Stimulated activated CD4-positive, alpha-beta T cell treated with anti-CD3 and anti-CD28 coated beads, Interleukin-1b, Interleukin-23, amount 100 ng/mL, for 1 hour (primary cell): ENCODE results near the gene NLE1.
"Not testable (repeated sequence)": the region's sequence is repeated elsewhere in the genome, so short reads cannot be mapped to it uniquely, and the experiment has no call there.

ENCODE experiments used
- DNase-seq, 2 donors: peaks; one replicate each; pipeline ENCODE4 v3.0.0-alpha.2; 2020; ENCODE audit warnings: low read depth in 2 of 2

The NLE1 gene

GRCh38 chr17:35129154-35129972 is 12.7 kb downstream of the NLE1 start:
- no peak for DNase-seq

DNA sequence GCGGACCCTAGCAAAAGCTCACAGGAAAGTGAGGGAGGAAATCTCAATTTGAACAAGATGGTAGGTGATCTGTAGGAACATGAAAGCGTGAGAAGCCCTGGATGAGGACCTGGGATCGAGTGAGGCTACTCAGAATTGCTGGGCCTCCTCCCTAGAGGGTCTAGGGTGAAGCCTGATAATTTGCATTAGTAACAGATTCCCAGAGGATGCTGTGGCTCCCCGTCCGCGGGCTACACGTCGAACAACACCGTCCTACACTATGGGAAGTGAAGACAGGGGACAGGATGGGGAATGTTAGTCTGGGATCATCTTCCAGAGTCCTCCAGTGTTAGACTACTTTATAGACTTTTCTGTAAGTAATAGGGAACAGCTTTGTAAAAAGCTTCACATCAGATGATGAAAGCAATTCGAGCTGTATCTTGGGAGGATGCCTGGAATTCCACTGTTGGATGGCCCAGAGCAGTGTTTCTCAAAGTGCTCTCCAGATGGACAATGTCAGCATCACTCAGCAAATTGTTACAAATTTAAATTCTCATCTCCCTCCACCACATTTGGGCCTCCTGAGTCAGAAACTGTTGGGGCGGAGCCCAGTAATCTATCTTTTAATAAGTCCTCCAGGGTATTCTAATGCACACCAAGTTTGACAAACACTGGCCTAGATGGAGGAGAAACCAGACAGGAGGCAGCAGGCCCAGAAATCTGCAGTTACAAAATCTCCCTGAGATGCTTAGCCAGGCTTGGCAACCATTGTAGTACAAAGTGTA is 14.2 kb downstream of the NLE1 start:
- DNase-seq = no peak

DNA sequence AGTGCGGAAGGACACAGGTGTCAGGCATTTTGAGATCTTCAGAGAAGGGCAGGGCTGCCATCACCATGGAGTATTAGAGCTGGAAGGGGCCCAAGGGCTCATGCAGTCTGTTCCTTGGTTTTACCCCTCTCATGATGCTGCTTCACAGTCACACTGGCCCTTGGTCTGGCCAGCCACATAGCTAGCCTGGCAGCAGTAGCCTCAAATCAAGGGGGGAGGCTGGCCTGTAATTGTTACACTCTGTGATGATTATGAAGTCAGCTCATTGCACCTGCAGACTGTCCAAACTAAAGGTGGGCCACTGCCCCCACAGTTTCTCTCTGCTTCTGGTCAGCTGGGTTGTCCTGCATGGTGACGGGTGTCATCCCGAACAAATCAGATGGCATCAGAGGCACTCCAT is 20.8 kb downstream of the NLE1 start, which contains the start of gene FNDC8:
Gene FNDC8, plus strand, starts transcription at position 301 of the 400 bp plus-strand sequence. Its CDS starts 79 bp downstream, at position 380.
- no peak for DNase-seq

DNA sequence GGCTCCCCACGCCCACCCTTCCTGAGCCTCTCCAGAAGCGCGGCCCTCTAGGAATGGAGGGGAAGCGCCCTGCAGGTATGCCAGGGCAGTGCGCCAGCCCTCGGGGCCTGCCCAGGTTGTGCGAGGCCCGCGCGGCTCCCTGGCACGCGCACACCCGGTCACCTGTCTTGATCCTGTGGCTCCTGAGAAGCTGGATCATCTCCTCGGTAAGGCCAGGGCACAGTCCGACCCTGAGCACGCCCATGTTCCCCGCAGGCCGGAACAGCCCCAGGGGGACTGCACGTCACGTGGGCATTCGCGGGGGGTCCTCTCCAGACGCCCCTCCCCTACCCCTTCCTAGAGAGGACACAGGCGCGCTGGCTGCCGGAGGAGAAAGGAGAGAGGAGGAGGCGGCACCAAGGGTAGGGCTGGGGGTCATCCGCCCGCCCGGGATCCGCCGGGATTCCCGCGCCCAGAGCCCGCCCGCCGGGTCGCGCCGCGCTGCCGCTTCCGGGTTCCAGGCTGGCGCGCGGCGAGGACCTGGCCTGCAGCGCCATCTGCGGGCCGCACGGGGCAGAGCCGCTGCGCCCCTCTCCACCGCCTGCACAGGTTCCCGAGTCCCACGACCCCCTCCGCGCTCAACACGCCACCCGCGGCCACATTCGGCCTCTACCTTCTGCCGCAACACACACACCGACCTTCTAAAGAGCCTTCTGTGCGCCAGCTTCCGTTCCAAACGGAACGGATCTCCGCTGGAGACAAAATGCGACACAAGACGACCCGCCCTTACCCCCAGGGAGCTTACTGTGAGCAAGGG is 22.5 kb downstream of the NLE1 start, which contains the start of gene RAD51D:
Gene RAD51D, minus strand, starts transcription at position 491 of the 796 bp plus-strand sequence. Its CDS starts 247 bp downstream, at position 244.
- peak; percentile 41 to 61 for DNase-seq

DNA sequence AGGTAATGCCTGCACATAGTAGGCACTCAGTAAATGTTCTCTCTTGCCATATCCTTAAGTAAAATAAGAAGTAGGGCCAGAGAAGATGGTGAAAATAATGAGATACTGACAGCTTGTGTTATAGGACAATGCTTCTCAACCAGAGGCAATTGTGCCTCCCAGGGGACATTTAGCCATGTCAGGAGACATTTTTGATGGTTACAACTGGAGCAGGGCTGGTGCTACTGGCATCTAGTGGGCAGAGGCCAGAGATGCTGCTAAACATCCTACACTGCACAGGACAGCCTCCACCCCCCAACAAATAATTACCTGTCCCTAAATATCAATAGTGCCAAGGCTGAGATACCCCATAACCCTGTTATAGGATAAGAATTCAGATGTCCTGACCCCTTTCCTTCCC is 24.1 kb downstream of the NLE1 start:
- no peak for DNase-seq

GRCh38 chr17:35116845-35117244 is 25.3 kb downstream of the NLE1 start:
- DNase-seq = no peak

GRCh38 chr17:35110791-35111190 is 31.3 kb downstream of the NLE1 start:
- not testable (repeated sequence) for DNase-seq

- no peak for DNase-seq
Observed at GRCh38 chr17:35104844-35105450, 37.2 kb downstream of the NLE1 start.

DNA sequence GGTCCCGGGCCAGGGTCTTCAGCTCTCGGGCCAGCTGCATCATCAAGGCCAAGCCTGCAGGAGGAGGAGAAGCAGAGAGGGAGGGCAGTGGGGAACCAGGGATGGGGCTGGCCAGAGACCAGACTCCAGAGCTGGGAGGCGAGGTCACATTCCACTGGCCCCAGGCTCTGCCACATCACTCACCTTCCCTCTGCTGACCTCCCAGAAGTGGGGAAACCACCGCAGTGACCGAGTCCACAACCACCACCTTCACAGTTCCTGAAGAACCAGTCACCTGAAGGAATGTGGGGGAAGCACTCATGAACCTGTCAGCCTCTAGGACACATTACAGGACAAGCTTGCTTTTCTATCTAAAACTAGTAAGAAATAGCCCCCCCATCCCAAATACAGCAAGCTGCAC is 38.8 kb downstream of the NLE1 start:
- no peak for DNase-seq

- no peak for DNase-seq
Observed at GRCh38 chr17:35101725-35102124, 40.4 kb downstream of the NLE1 start.

GRCh38 chr17:35101036-35101435 is 41.1 kb downstream of the NLE1 start:
- DNase-seq = no peak

DNA sequence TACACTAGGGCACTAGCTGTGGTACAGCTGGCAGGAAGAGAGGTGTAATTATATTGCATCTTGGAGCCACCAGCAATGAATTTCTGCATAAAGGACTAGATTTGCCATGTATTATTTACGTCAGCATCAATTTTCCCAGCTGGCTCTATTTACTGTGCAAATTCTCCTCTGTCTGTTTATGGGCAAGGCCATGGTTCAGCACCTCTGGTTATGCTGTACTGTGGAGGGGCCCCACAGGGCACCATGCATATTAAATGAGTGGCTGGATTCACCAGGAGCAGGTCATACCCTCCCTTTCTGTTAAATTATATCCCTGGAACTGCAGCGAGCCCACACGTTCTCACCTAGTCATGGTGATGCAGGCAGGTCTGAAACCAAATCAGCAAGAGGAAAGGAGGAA is 42.2 kb downstream of the NLE1 start:
- DNase-seq = no peak

GRCh38 chr17:35097776-35098175 is 44.3 kb downstream of the NLE1 start:
- no peak for DNase-seq

DNA sequence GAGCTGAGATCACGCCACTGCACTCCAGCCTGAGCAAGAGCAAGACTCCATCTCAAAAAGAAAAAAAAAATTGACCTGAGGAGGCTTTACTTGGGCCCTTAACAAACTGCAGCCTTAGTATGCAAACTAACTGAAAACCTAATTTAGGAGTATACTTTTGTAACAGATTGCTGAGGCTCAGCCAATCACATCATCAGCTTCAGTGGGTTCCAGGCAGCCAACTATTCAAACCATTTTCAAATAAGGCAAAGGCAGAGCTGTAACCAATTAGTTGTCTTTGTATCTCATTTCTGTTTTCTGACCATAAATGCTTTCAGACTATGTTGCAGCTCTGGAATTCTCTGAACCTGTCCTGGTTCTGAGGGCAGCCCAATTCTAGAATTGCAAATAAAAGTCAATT is 46.4 kb downstream of the NLE1 start:
- DNase-seq = no peak

- DNase-seq = no peak
Observed at GRCh38 chr17:35094902-35095301, 47.2 kb downstream of the NLE1 start.

- not testable (repeated sequence) for DNase-seq
Observed at GRCh38 chr17:35090707-35091106, 51.4 kb downstream of the NLE1 start.

GRCh38 chr17:35089586-35090296 is 52.4 kb downstream of the NLE1 start:
- DNase-seq = peak in 1 of 2 donors; percentile 23

DNA sequence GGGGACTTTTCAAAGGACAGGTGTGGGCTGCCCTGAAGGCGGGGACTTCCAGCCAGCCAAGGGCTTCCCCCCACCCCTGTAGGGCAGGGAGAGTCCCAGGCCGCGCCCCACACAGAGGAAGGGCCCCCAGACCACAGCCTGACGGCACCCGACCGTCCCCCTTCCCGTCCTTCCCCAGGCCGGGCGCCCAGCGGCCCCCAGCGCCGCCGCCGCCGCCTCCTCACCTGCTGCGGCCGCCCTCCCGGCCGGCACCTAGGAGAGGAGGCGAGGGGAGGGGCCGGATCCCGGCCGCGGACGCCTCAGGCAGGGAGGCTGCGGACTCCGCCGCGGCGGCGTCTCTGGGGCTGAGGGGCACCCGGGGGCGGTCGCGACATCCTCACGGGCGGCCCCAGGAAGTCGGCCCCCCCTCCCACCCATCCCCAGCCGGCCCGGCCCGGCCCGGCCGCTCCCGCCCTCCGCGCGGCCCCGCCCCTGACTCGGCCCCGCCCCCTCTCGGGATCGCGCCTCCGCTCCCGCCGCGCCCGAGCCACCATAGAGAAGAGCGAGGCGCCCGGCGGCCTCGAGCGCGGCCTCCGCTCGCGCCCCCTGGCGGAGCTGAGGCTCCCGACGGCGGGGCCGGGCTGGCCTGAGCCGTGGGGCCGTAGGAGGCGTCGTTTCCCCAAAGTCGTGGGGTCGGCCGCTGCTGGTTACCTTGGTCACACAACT is 53.1 kb downstream of the NLE1 start:
- DNase-seq = peak; percentile 82 to 88

DNA sequence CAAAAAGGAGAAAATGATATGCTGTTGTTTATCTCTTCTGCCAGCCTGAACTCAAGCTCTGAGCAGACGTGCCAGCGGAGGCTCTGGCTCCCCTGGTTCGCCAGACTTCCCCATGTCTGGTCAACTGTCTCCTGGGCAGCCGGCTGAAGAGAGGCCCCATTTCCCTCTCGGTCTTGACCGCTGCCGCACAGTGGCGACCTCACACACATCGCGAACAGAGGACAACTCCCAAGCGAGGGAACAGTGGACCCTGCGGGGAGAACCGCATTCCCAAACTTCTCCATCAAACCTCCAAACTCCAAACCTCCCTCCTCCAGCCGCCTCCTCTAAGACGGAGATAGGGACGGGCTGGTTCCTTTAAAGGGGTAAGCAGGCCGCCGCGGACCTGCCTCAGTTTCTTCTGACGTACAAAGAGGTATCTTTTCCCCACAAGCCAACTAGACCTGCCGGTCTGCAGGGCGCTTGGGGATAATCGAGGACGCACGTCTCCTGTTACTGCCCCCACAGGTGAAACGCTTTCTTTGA is 53.7 kb downstream of the NLE1 start:
- no peak for DNase-seq
